Stimulated activated CD4-positive, alpha-beta T cell treated with anti-CD3 and anti-CD28 coated beads, Interleukin-4, amount 100 ng/mL, for 24 hours (primary cell): ENCODE data around the gene OLFML1.

Experiments used
- DNase-seq: peaks from one replicate; pipeline ENCODE4 v3.0.0-alpha.2; 2020

The OLFML1 gene

DNA sequence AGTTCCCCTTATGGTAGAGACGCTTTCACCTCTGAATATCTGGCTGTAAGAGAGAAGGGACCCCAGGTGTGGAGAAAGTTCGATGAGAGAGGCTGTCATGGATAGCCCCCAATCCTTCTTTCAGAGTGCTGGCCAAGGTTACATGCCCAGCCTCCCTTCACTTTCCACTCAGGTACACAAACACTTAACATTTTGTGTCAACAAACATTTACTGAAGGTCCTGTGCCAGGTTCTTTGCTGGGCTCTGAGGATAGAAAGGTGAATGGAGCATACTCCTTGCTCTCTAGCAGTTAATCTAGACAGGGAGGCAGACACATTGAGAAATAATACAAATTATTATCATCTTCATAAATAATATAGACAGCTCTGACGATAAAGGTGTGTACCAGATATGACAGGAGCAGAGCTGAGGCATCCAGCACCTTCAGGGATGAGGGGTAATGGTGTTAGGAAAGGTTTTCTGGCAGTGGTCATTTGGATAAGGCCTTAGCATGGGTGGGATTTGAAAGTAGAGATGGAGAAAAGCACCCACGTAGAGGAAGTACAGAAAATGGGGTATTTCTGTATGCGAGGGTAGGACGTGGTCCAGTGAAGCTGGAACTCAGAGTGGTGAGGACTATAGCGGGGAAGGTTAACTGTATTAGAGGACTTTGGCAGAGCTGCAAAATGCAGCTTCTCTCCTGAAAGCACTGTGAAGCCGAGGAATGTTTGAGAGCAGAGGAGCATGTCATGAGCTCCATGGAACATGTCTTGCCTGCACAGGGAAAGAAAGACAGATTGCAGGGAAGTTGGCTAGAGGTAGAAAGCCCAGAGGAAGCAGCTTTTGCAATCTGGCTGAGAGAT lies 48.1 kb downstream of the OLFML1 start:
- no peak for DNase-seq

- no peak for DNase-seq
Measured at GRCh38 chr11:7534042-7534378, 48.7 kb downstream of the OLFML1 start.

- DNase-seq = no peak
Measured at GRCh38 chr11:7536100-7536499, 50.8 kb downstream of the OLFML1 start.

DNA sequence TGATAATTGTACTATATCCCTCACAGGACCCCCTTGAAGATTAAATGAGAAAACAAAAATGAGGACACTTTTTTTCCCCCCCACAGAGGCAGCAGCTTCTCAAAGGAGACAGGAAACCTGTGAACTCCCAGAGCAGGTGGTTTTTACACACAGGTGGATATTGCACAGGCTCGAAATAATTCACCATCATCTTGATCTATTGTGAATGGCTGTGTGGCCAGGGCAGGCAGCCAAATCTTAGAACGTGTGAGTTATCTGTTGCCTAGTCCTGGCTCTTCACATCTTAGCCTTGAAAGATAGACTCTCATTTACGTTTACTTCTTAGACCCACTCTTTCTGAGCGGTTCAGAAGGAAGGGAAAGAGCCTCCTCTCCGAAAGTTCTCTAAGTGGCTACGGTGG lies 52.0 kb downstream of the OLFML1 start:
- no peak for DNase-seq

GRCh38 chr11:7538031-7538430 lies 52.7 kb downstream of the OLFML1 start:
- no peak for DNase-seq

DNA sequence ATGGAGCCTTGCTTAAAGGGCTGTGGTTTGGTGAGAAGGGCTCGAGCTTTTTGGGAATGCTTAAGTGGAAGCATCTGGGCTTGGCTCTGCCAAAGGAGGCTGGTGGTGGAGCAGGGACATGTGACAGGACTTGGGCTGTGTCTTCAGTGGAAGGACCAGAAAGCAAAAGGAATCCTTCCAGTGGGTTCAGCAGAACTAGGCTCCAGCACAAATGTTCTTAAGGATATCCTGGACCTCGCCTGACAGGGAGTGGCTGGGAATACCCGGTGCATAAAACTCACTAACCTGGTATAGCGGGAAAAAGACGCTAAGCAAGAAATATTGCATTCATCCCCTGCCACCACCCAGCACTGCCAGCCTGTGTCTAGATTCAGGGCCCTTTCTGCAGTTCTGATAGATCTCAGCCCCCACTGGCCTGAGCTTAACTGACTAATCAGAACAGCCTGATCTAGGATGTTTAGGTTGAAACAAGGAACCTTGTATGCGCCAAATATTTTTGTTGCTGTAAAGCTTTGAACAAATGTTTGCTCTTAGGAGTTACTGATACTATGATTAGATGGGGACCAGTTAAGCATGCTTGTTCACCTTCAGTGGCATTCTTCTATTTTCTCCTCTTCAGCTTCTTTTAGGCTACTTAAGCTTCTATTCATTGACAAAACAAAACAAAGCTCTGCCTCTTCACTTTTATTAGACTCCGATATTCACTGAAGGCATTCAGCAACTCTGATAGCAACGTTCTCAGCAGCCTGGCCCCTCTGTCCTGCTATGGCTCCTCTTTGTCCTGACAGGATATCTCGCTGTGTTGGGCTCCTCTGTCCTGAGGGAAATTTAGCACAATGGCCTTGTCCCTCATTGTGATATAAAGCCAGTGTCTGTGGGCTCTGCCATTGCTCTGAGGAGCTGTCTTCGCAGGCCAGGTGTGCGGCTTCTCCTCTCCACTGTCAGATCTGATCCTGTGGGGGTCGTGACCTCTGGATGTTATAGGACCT lies 53.5 kb downstream of the OLFML1 start:
- DNase-seq = no peak

- DNase-seq = no peak
Measured at GRCh38 chr11:7540830-7541555, 55.7 kb downstream of the OLFML1 start.

DNA sequence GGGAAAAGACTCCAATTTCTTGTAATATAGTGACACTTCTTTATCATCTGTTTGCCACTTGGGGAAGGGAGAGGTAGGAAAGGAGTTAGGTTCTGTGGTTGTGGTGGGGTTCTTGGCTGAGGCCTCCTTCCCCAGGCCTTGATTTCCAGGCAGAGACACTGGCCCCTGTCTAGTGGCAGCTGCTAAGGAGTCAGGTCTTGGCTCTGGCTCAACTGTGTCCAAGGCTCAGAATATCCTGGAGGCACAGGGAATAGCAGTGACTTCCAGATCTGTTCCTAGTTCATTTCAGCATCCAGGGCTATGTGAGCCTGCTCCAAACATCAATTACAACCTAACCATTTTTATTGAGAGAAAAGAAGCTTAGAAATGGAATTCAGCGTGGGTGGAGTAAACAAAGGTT lies 58.0 kb downstream of the OLFML1 start:
- no peak for DNase-seq

DNA sequence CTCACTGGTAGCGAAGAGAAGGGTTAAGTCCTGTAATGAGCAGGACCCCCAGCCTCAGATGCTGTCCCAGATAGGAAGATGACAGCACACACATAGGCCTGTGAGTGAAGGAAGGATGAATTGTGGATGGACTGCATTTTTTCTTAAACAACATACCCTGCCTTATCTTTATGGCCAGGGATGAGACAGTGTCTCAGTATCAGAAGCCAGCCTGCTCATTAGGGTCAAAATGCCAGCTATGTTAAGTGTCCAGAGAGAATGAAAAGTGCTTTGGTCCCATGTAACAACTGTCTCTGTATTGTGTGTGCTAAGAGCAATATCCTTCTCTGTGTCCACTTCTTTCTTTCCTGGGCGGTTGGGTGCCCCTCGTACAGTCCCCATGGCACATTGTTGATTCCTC lies 58.7 kb downstream of the OLFML1 start:
- no peak for DNase-seq

DNA sequence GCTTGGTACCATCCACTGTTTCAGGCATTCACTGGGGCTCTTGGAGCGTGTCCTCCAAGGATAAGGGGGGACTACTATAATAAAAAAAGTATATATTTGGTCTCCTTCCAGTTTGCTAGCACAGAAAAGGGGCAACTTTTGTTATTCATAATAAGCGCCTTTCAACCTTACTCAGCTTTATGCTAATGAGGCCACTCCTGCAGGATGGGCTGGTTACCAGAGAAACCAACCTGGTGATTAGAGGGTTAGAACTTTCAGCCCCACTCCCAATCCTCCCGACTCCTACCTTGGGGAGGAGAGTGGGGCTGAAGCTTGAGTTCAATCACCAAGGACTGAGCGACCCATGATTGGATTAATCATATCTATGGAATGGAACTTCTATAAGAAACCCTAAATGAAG lies 60.3 kb downstream of the OLFML1 start:
- DNase-seq = no peak

GRCh38 chr11:7546324-7546791 lies 61.1 kb downstream of the OLFML1 start:
- DNase-seq = no peak

- no peak for DNase-seq
Measured at GRCh38 chr11:7547687-7548086, 62.4 kb downstream of the OLFML1 start.

DNA sequence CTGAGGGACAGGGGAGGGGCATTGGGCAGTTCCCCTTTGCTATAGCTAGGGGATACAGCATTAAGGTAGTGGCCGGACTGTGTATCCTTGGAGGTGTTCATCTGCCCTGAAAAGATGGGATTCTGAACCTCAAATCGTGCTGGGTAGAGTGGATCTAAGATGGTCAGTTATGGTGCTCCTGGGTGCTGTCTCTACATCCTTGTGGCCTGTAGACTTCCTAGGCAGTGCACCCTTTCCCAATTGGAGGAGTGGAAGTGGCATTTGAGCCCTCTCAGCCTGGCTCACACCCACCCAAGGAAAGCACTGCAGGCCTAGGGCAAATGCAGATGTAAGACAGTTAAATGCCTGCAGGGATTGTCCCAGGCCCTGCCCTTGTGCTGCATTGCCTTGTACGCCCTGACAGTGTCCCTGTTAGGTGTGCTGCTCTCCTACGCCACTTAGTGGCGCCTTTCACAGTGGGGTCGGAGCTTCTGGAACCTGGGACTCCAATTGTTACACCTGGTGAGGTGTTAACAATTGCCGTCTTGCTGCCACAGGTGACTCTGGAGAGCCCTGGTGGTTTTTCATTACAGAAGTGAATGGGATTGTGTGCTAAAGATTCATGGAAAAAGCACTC lies 63.5 kb downstream of the OLFML1 start:
- DNase-seq = no peak

GRCh38 chr11:7549681-7550080 lies 64.4 kb downstream of the OLFML1 start:
- no peak for DNase-seq

DNA sequence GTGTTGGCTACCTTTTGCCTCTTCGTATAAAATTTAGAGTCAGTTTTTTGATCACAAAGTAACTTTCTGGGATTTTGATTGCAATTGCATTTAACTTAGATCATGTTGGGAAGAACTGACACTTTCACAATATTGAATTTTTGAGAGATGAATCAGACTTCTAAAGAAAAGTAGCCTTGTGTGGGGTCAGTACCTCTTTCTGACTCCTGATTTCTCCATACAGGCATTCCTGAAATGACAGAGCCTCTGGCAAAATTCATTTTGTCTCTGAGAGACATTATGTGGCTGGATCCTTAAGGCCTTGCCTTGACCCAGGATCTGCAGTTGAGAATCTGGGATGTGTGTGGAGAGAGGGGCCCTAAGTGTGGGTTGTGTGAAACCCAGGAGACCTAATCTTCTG lies 66.3 kb downstream of the OLFML1 start:
- DNase-seq = no peak

- no peak for DNase-seq
Measured at GRCh38 chr11:7552666-7553065, 67.4 kb downstream of the OLFML1 start.

DNA sequence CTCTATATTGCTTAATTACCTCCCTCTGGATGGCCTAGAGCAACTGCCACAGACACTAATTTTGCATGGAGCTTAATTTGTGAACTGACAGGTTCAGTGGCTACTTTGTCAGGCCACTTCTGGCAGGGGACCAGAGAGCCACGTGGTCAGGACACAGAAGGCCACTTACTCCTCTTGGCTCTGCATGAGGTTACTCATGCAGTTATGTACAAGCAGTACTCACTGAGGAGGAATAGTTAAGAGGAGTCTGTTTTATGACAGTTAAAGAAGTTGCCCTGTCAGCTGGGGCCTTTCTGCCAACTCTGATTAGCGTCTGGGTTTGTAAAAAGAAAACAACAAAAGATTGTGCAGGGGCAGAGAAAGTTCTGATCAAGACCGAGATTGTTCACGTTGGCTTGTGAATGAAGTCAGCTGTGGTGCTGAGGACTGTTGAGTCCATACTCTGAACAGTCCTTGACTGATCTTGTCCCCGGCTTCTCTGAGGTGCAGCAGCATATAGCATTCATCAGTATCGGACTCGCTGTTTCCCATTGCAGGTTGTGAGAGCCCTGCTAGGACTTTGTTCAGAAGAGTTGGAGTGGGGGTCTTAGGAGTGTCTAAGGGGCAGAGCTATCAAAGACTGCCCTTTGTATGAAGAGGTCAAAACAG lies 69.9 kb downstream of the OLFML1 start:
- no peak for DNase-seq

DNA sequence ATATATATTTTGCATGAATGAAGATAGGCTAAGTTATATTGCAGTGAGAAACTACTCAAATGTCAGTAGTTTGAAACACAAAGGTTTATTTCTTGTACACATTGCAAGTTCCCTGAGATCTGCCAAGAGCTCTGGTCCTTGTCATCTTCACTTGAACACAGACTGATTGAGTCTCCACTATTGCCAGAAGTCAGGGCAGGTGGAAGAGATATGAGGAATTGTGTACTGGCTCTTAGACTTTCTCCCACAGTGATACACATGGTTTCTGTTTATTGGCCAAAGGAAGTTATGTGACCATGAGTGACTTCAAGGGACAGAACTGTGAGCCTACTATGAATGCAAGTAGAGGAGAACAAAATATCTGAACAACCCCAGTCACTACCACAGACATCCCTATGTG lies 72.7 kb downstream of the OLFML1 start:
- DNase-seq = no peak

GRCh38 chr11:7559398-7560283 lies 74.3 kb downstream of the OLFML1 start:
- no peak for DNase-seq
